Coronary artery (tissue), 2 donors: ENCODE data around the gene ADIPOR2.
"Not testable (repeated sequence)": the region's sequence is repeated elsewhere in the genome, so short reads cannot be mapped to it uniquely, and the experiment has no call there.

Source experiments
- DNase-seq: peaks from one replicate; pipeline ENCODE4 v3.0.0-alpha.2; 2017; ENCODE audit warnings: low spot score
- H3K27ac ChIP-seq, 2 donors: fragments of 200-600 bp; sonication (generic); one replicate each; pipeline ENCODE4 v1.5.1; 2016 to 2019
- H3K4me3 ChIP-seq: fragments of 200-600 bp; sonication (generic); 2 replicates; pipeline ENCODE4 v1.5.1; 2016; ENCODE audit warnings: mild to moderate bottlenecking, moderate library complexity
- TF ChIP-seq, protein P1 (sequence below): fragments of 200-600 bp; sonication (generic); IDR thresholded peaks from one replicate; pipeline ENCODE4 v1.5.1; 2019; ENCODE audit warnings: antibody characterized with exemption

Gene ADIPOR2

GRCh38 chr12:1705774-1706631, 15.1 kb downstream of the ADIPOR2 start:
- DNase-seq = no peak
- Histone ChIP-seq H3K27ac (no peak overlapping the region), H3K4me3 (no peak overlapping the region)
- TF ChIP-seq, protein P1, sequence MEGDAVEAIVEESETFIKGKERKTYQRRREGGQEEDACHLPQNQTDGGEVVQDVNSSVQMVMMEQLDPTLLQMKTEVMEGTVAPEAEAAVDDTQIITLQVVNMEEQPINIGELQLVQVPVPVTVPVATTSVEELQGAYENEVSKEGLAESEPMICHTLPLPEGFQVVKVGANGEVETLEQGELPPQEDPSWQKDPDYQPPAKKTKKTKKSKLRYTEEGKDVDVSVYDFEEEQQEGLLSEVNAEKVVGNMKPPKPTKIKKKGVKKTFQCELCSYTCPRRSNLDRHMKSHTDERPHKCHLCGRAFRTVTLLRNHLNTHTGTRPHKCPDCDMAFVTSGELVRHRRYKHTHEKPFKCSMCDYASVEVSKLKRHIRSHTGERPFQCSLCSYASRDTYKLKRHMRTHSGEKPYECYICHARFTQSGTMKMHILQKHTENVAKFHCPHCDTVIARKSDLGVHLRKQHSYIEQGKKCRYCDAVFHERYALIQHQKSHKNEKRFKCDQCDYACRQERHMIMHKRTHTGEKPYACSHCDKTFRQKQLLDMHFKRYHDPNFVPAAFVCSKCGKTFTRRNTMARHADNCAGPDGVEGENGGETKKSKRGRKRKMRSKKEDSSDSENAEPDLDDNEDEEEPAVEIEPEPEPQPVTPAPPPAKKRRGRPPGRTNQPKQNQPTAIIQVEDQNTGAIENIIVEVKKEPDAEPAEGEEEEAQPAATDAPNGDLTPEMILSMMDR = no peak

DNA sequence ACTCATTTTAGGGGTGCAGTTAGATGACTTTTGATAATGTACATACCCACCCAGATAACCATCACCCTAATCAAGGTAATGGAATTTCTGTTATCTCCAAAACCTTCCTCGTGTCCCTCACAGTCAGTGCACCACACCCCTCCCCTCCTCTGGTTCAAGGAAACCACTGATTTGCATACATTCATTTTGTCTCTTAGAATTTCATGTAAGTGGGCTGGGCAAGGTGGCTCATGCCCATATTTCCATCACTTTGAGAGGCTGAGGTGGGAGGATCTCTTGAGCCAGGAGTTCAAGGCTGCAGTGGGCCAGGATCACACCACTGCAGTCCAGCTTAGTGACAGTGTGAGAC, 15.7 kb downstream of the ADIPOR2 start:
- TF ChIP-seq, protein P1 = no peak
- no peak for DNase-seq
- H3K27ac ChIP-seq = no peak overlapping the region
- H3K4me3 ChIP-seq = no peak overlapping the region

DNA sequence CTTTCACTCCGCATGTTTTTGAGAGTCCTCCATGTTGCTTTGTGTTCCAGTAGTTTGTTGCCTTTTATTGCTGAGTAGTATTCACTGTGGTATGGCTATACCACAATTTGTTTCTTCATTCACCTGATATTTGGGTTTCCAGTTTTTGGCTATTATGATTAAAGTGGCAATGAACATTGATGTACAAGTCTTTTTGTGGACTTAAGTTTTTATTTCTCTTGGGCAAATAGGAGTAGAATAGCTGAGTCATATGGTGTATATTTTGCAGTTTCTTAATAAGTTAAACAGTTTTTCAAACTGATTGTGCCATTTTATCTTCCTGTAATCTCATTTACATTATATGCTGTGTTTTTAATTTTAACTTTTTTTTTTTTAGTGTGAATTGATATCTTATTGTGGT, 16.2 kb downstream of the ADIPOR2 start:
- no peak for DNase-seq
- H3K27ac ChIP-seq = no peak overlapping the region
- no peak overlapping the region for H3K4me3 ChIP-seq
- TF ChIP-seq, protein P1 = no peak

DNA sequence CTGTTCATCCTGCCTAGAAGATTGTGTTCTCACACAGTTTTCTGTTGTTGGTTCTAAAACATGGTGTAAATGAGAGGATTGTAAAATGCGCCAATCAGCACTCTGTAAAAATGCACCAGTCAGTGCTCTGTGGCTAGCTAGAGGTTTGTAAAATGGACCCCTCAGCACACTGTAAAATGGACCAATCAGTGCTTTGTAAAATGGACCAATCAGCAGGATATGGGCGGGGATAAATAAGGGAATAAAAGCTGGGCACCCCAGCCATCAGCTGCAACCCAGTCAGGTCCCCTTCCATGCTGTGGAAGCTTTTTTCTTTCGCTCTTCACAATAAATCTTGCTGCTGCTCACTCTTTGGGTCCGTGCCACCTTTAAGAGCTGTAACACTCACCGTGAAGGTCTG, 19.1 kb downstream of the ADIPOR2 start:
- not testable (repeated sequence) for H3K27ac ChIP-seq, DNase-seq, H3K4me3 ChIP-seq

DNA sequence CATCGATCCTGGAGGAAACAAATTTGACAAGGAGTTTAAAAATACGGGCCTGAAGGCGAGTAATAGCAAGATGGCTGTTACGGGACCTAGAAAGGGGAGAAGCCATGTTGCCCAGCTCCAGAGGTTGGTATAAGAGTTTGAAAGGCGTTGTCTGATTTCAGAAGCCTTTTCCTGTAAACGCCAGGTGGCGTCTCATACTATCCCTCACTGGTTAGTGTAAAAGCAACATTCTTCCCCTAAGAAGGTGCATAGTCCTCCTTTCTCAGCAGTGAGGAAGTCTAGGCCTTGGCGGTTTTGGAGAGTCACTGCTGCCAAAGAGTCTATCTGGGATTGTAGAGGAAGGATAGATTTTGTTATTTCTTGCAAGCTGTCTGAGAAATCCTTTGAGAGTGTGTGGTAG, 20.0 kb downstream of the ADIPOR2 start:
- H3K4me3 ChIP-seq, DNase-seq, H3K27ac ChIP-seq: not testable (repeated sequence)

DNA sequence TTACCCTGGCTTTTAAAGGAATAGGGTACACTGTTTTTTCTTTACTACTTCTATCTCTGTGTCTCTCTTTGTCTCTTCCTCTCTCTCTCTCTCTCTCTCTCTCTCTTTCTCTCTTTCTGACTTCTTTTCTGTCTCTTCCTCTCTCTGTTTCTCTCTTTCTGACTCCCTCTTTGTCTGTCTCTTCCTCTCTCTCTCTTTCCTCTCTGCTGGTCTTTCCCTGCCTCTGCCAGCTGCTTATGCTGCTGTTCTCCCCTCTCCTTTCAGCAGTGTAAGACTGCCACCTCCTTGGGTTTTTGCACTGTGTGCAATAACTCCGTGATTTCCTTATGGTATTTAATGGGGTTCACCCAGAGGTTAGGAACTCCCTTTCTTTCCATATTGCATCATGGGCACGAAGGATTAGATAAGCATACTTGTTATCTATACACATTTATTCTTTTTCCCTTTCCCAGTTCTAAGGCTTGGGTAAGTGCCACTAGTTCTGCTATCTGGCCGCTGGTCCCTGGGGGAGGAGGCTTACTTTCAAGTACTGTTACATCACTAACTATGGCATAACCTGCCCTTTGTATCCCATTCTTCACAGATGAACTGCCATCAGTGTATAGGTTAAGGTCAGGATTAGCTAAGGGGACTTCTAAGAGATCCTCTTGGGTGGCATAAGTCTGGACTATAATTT, 20.8 kb downstream of the ADIPOR2 start:
- not testable (repeated sequence) for DNase-seq, H3K4me3 ChIP-seq, H3K27ac ChIP-seq

- not testable (repeated sequence) for H3K4me3 ChIP-seq, H3K27ac ChIP-seq, DNase-seq
Measured at GRCh38 chr12:1712305-1712704, 21.4 kb downstream of the ADIPOR2 start.

GRCh38 chr12:1712852-1713251, 22.0 kb downstream of the ADIPOR2 start:
- DNase-seq, H3K4me3 ChIP-seq, H3K27ac ChIP-seq: not testable (repeated sequence)

DNA sequence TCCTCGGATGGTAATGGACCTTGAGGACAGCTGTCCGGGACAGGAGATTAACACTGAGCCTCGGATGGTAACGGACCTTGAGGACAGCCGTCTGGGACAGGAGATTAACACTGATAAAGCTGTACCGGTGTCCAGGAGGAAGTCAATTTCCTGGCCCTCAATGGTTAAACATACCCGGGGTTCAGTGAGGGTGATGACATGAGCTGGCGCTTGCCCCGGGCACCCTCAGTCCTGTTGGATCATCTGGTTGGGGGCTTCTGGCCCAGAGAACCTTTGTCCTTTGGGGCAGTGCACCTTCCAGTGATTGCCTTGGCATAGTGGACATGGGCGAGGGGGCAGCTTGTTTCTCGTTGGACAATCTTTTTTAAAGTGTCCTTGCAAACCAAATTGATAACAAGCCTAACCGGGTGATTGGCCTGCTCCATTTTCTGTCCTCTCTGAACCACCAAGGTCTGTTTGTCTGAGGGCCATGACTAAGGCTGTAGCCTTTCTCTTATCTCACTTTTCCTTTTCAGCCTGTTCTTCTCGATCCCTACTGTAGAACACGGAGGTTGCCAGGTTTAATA, 23.0 kb downstream of the ADIPOR2 start:
- not testable (repeated sequence) for DNase-seq, H3K4me3 ChIP-seq, H3K27ac ChIP-seq

DNA sequence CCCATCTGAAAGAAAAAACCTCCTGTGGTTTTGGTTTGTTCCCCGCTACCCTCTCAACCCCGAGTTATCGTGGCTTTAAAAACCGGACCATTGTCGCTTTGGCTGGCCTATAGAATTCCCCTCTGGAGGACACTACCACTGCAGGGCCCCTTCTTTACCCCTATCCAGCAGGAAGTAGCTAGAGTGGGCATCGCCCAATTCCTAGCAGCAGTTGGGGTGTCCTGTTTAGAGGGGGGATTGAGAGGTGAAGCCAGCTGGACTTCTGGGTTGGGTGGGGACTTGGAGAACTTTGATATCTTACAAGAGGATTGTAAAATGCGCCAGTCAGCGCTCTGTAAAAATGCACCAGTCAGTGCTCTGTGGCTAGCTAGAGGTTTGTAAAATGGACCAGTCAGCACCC, 24.6 kb downstream of the ADIPOR2 start:
- H3K4me3 ChIP-seq, DNase-seq, H3K27ac ChIP-seq: not testable (repeated sequence)
